Ishikawa (cell line): ENCODE results near the gene CMTM5.

Experiments
- NFIC ChIP-seq: IDR thresholded peaks from 2 replicates; pipeline ENCODE4 v1.6.1; 2012
- YY1 ChIP-seq: IDR thresholded peaks from 2 replicates; pipeline ENCODE4 v1.6.1; 2012; ENCODE audit warnings: low read depth
- TF ChIP-seq, protein P1 (sequence below): IDR thresholded peaks from 2 replicates; pipeline ENCODE4 v1.6.1; 2012; ENCODE audit warnings: low read depth, mild to moderate bottlenecking

DNA sequence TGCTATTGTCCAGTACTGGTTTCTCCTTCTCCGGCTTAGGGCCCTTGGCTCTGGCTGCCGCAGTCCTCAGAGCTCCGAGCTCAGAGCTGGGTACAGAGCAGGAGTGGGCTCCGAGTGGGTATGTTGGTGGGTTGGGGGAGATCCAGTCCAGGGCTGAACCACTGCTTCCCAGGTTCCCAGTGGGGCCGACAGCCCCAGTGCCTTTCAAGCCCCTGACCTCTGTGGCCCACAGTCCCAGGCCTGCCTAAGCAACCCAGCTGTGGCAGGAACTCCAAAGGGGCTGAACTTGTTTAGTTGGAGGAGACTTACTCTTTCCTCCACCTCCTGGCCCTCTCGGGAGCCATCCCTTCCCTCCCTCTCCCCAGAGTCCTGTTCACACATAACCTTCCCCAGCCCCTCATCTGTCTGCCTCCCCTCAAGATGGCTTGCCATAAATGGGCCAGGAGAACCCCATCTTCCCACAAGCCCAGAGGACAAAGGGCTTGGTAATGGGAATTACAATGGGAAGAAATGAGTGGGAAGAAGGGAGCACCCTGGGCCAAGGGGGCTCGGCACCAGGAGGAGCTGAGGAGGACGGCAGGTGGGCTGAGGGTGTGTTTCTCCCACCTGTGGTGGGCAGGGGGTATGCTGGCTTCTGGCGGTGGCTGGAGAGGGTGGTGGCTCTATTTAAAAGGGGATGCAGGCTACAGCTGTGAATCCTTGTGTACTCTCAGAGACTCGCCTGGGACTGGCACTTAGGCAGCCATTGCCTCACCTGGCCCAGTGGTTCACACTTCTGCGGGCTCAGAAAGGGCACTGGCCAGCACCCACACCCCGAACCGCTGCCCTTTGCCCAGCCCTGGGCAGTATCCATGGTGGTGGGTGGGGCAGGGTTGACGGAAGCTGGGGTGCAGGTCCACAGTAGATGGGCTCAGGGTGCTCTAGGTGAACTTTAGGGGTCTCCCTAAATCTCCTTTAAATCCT is 35.0 kb downstream of the CMTM5 start:
- TF ChIP-seq NFIC = no peak
- TF ChIP-seq, protein P1, sequence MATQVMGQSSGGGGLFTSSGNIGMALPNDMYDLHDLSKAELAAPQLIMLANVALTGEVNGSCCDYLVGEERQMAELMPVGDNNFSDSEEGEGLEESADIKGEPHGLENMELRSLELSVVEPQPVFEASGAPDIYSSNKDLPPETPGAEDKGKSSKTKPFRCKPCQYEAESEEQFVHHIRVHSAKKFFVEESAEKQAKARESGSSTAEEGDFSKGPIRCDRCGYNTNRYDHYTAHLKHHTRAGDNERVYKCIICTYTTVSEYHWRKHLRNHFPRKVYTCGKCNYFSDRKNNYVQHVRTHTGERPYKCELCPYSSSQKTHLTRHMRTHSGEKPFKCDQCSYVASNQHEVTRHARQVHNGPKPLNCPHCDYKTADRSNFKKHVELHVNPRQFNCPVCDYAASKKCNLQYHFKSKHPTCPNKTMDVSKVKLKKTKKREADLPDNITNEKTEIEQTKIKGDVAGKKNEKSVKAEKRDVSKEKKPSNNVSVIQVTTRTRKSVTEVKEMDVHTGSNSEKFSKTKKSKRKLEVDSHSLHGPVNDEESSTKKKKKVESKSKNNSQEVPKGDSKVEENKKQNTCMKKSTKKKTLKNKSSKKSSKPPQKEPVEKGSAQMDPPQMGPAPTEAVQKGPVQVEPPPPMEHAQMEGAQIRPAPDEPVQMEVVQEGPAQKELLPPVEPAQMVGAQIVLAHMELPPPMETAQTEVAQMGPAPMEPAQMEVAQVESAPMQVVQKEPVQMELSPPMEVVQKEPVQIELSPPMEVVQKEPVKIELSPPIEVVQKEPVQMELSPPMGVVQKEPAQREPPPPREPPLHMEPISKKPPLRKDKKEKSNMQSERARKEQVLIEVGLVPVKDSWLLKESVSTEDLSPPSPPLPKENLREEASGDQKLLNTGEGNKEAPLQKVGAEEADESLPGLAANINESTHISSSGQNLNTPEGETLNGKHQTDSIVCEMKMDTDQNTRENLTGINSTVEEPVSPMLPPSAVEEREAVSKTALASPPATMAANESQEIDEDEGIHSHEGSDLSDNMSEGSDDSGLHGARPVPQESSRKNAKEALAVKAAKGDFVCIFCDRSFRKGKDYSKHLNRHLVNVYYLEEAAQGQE = no peak
- TF ChIP-seq YY1 = no peak
